ENCODE measurements around the gene KSR1. TPM values are rescaled to one million over a fixed set of nuclear protein-coding genes. Genes with fewer than 3 reads are reported as not detected.

Gene KSR1
- total RNA-seq, 6 experiments from 2014 or later: 5.9 to 12.9 (median 8.7) TPM

GRCh38 chr17:27538156-27538955 is 82.1 kb downstream of the KSR1 start:
- no peak for TF ChIP-seq POLR2A (IDR thresholded peaks at IDR 0.05)
- TF ChIP-seq CTCF (IDR thresholded peaks at IDR 0.05): no peak
- Histone ChIP-seq H3K4me1 (peaks cover 0 to 19% (median 0%) of the 10 kb centered on the region in 4 donors), H3K4me3 (no peak overlapping the region), H3K27ac (no peak overlapping the region), H3K27me3 (no peaks in the 10 kb centered on the region), H3K9me3 (no peaks in the 10 kb centered on the region), H3K36me3 (no peaks in the 10 kb centered on the region)
- ATAC-seq (no peak), DNase-seq (peak in 1 of 3 donors; percentile 29)
- intact Hi-C loops (cut with DNase I): no loop called here
- WGBS (ENCODE audit: insufficient coverage, low coverage, low lambda C conversion rate, missing lambda C conversion rate): 79% methylated on average over 2 of the region's 11 CpGs

- Histone ChIP-seq H3K4me1 (peaks cover 0 to 19% (median 0%) of the 10 kb centered on the region in 4 donors), H3K9me3 (no peaks in the 10 kb centered on the region), H3K36me3 (no peaks in the 10 kb centered on the region), H3K4me3 (no peak overlapping the region), H3K27ac (no peak overlapping the region), H3K27me3 (no peaks in the 10 kb centered on the region)
- intact Hi-C loops (cut with DNase I): no loop called here
- DNase-seq (no peak), ATAC-seq (peak in 1 of 4 donors; percentile 10)
- no peak for TF ChIP-seq POLR2A (IDR thresholded peaks at IDR 0.05)
- no peak for TF ChIP-seq CTCF (IDR thresholded peaks at IDR 0.05)
- WGBS (ENCODE audit: insufficient coverage, low coverage, low lambda C conversion rate, missing lambda C conversion rate): 81% methylated on average over 3 of the region's 8 CpGs
Observed at GRCh38 chr17:27539152-27539551, 82.9 kb downstream of the KSR1 start.

GRCh38 chr17:27539794-27540317 is 83.6 kb downstream of the KSR1 start:
- Histone ChIP-seq H3K27me3 (no peaks in the 10 kb centered on the region), H3K27ac (peak overlapping the region in 1 of 3 donors; percentile 20), H3K4me3 (no peak overlapping the region), H3K9me3 (no peaks in the 10 kb centered on the region), H3K4me1 (peaks cover 0 to 19% (median 0%) of the 10 kb centered on the region in 4 donors), H3K36me3 (no peaks in the 10 kb centered on the region)
- 0% methylated on average over 1 of the region's 3 CpGs for WGBS (ENCODE audit: insufficient coverage, low coverage, low lambda C conversion rate, missing lambda C conversion rate)
- intact Hi-C loops (cut with DNase I): no loop called here
- DNase-seq: no peak
- no peak for TF ChIP-seq CTCF (IDR thresholded peaks at IDR 0.05)
- TF ChIP-seq POLR2A (IDR thresholded peaks at IDR 0.05): no peak
- no peak for ATAC-seq

GRCh38 chr17:27540318-27541101 is 84.3 kb downstream of the KSR1 start:
- intact Hi-C loops (cut with DNase I): no loop called here

More at GRCh38 chr17:27540318-27541101, 84.3 kb downstream of the KSR1 start:
- H3K36me3 ChIP-seq: no peaks in the 10 kb centered on the region
- H3K27me3 ChIP-seq: no peaks in the 10 kb centered on the region
- H3K4me3 ChIP-seq: no peak overlapping the region
- ATAC-seq (peak; percentile 70 to 92 (median 90)), DNase-seq (peak; percentile 78 to 89 (median 87))
- peaks cover 0 to 19% (median 0%) of the 10 kb centered on the region in 4 donors for H3K4me1 ChIP-seq
- H3K9me3 ChIP-seq: no peaks in the 10 kb centered on the region
- WGBS (ENCODE audit: insufficient coverage, low coverage, low lambda C conversion rate, missing lambda C conversion rate): 53% methylated on average over 4 of the region's 16 CpGs
- TF ChIP-seq CTCF (IDR thresholded peaks at IDR 0.05): no peak
- TF ChIP-seq POLR2A (IDR thresholded peaks at IDR 0.05): no peak
- peak overlapping the region in 1 of 3 donors; percentile 43 for H3K27ac ChIP-seq
